HepG2 (cell line): ENCODE data around the gene PTGER3. TPM values are rescaled to one million over a fixed set of nuclear protein-coding genes. Genes with fewer than 3 reads are reported as not detected.

Experiments used
- ATAC-seq: fragments of 200-7000 bp; cut with Tn5 transposase; 3 replicates; pipeline ENCODE4 v1.9.1; 2020; ENCODE audit warnings: mild to moderate bottlenecking, moderate library complexity
- BruUV-seq: library from RNA; stranded (reverse); fragments of 400-500 nt; replicated peaks from 2 replicates; lab custom pipeline; 2021; lab: Mats Ljungman, UMichigan
- CTCF ChIA-PET: fragments of 300-600 bp; formaldehyde crosslinking; extraction: SDS; loops from one replicate; lab custom pipeline; 2021; ENCODE audit warnings: low total read pairs, inconsistent platforms, low intra/inter-chr PET ratio; lab: Yijun Ruan, JAX
- POLR2A ChIA-PET: fragments of 350-600 bp; sonication (Branson Sonifier 250); formaldehyde crosslinking; loops from one replicate; lab custom pipeline; 2020; ENCODE audit warnings: antibody characterized with exemption, inconsistent platforms; lab: Yijun Ruan, JAX
- DNase-seq: peaks from one replicate; pipeline ENCODE4 v3.0.0-alpha.2; 2015; ENCODE audit warnings: low spot score
- FAIRE-seq: peaks from 3 replicates; lab custom pipeline; 2011; peaks lifted over from hg19 to GRCh38; lab: Jason Lieb, UNC
- H2AFZ ChIP-seq: one replicate; pipeline ENCODE4 v1.6.1; 2011; ENCODE audit warnings: low read length, inconsistent platforms
- H3K27ac ChIP-seq: fragments of 300-600 bp; 3 replicates; pipeline ENCODE4 v1.8.0; 2011; ENCODE audit warnings: mixed run types, mild to moderate bottlenecking, mixed read lengths, low read length, inconsistent platforms; ENCODE audit not compliant: insufficient read depth; ENCODE audit errors: extremely low read length
- H3K27me3 ChIP-seq, 2 experiments: fragments of 200-600 bp in 1 of 2; 2 replicates in 1 of 2; 3 replicates in 1 of 2; pipeline versions ENCODE4 v1.6.0 to v1.8.0; 2011; ENCODE audit warnings: low read length in 2 of 2, mild to moderate bottlenecking in 2 of 2, moderate library complexity in 2 of 2, inconsistent platforms in 1 of 2; ENCODE audit not compliant: insufficient read depth in 2 of 2, control insufficient read depth in 1 of 2
- H3K36me3 ChIP-seq, 2 experiments: fragments of 200-600 bp in 1 of 2; replicated peaks in 1 of 2; 2 replicates in 1 of 2; 3 replicates in 1 of 2; pipeline versions ENCODE4 v1.5.1 to v1.8.0; 2011; ENCODE audit warnings: low read length in 2 of 2, inconsistent platforms in 1 of 2; ENCODE audit not compliant: insufficient read depth in 2 of 2, control insufficient read depth in 1 of 2
- H3K4me1 ChIP-seq: 2 replicates; pipeline ENCODE4 v1.5.1; 2012; ENCODE audit warnings: low read length, inconsistent platforms; ENCODE audit not compliant: insufficient read depth
- H3K4me2 ChIP-seq: 2 replicates; pipeline ENCODE4 v1.6.0; 2011; ENCODE audit warnings: low read depth, low read length, inconsistent platforms
- H3K4me3 ChIP-seq, 3 experiments: fragments of 200-600 bp in 1 of 3; sonication (generic), shearing (Covaris generic) in 1 of 3; replicated peaks in 1 of 3; 2 replicates each; pipeline ENCODE4 v1.5.1; 2011 to 2016; ENCODE audit warnings: low read length in 3 of 3, inconsistent platforms in 2 of 3, low read depth in 2 of 3, mild to moderate bottlenecking in 2 of 3, control low read depth in 1 of 3, mixed read lengths in 1 of 3; ENCODE audit not compliant: insufficient read depth in 1 of 3
- H3K79me2 ChIP-seq: one replicate; pipeline ENCODE4 v1.6.1; 2011; ENCODE audit warnings: low read length, inconsistent platforms; ENCODE audit not compliant: insufficient read depth
- H3K9ac ChIP-seq: 2 replicates; pipeline ENCODE4 v1.6.0; 2011; ENCODE audit warnings: mild to moderate bottlenecking, low read depth, low read length, inconsistent platforms; ENCODE audit not compliant: insufficient read depth
- H3K9me3 ChIP-seq: 2 replicates; pipeline ENCODE4 v1.5.1; 2012; ENCODE audit warnings: mild to moderate bottlenecking, low read length
- H4K20me1 ChIP-seq: 2 replicates; pipeline ENCODE4 v1.6.0; 2011; ENCODE audit warnings: inconsistent platforms, mild to moderate bottlenecking, low read length, moderate library complexity; ENCODE audit not compliant: insufficient read depth
- EED ChIP-seq: sonication (generic); formaldehyde crosslinking; IDR thresholded peaks from 2 replicates; pipeline ENCODE4 v1.5.0; 2020; ENCODE audit warnings: mild to moderate bottlenecking, missing genetic modification reagents
- FOXM1 ChIP-seq: sonication (generic); formaldehyde crosslinking; IDR thresholded peaks from 2 replicates; pipeline ENCODE4 v1.5.0; 2020; ENCODE audit warnings: missing genetic modification reagents
- GRHL1 ChIP-seq: sonication (generic); formaldehyde crosslinking; conservative IDR thresholded peaks from 2 replicates; pipeline ENCODE4 v1.8.0; 2022; ENCODE audit warnings: missing genetic modification reagents
- HOXA3 ChIP-seq: sonication (generic); formaldehyde crosslinking; IDR thresholded peaks from 2 replicates; pipeline ENCODE4 v1.5.0; 2020; ENCODE audit warnings: missing genetic modification reagents
- MYNN ChIP-seq: sonication (generic); formaldehyde crosslinking; IDR thresholded peaks from 2 replicates; pipeline ENCODE4 v1.4.0; 2020; ENCODE audit warnings: mild to moderate bottlenecking, low read depth, missing genetic modification reagents
- RAD51 ChIP-seq: fragments of 450-650 bp; IDR thresholded peaks from 2 replicates; pipeline ENCODE4 v1.6.1; 2016; ENCODE audit warnings: borderline replicate concordance
- RBFOX2 ChIP-seq: fragments of 200-400 bp; formaldehyde crosslinking; IDR thresholded peaks from 2 replicates; pipeline ENCODE4 v1.6.1; 2017; ENCODE audit warnings: low read depth, mild to moderate bottlenecking, low read length
- REPIN1 ChIP-seq: sonication (generic); formaldehyde crosslinking; IDR thresholded peaks from 2 replicates; pipeline ENCODE4 v1.8.0; 2022; ENCODE audit warnings: missing genetic modification reagents, low read depth, mild to moderate bottlenecking, borderline replicate concordance
- RORA ChIP-seq: sonication (generic); formaldehyde crosslinking; IDR thresholded peaks from 2 replicates; pipeline ENCODE4 v1.5.0; 2020; ENCODE audit warnings: mild to moderate bottlenecking, missing genetic modification reagents, moderate library complexity
- SRY ChIP-seq: sonication (generic); formaldehyde crosslinking; IDR thresholded peaks from 2 replicates; pipeline ENCODE4 v1.8.0; 2022; ENCODE audit warnings: mild to moderate bottlenecking, missing genetic modification reagents
- ZFP36L2 ChIP-seq: sonication (generic); formaldehyde crosslinking; IDR thresholded peaks from 2 replicates; pipeline ENCODE4 v1.4.0; 2020; ENCODE audit warnings: missing genetic modification reagents
- ZNF549 ChIP-seq: sonication (generic); formaldehyde crosslinking; IDR thresholded peaks from 2 replicates; pipeline ENCODE4 v1.5.0; 2020; ENCODE audit warnings: missing genetic modification reagents
- ZNF660 ChIP-seq: sonication (generic); formaldehyde crosslinking; IDR thresholded peaks from 2 replicates; pipeline ENCODE4 v1.5.1; 2020; ENCODE audit warnings: mild to moderate bottlenecking, low read depth, missing genetic modification reagents, borderline replicate concordance
- WGBS: methylation state at CpG from one replicate; pipeline ENCODE4 v1.1.6; 2017; ENCODE audit warnings: low lambda C conversion rate; 5-methylcytosine and 5-hydroxymethylcytosine counted together
- in situ Hi-C: cut with HindIII; loops from 2 replicates; pipeline ENCODE4 v1.10.0; 2017; ENCODE audit warnings: low pct_unique_long_range_greater_than_20kb; ENCODE audit not compliant: extremely low pct_ligation_motif_present
- intact Hi-C: fragments of 100-400 bp; cut with micrococcal nuclease; formaldehyde crosslinking; loops from one replicate; pipeline ENCODE4 v1.10.0; 2022; ENCODE audit not compliant: unreplicated experiment
- polyA plus RNA-seq, 8 experiments: library from polyadenylated mRNA; depleted of rRNA in 3 of 8; stranded (reverse) in 7 of 8; unstranded in 1 of 8; fragments of >200 nt; fragmentation: Illumina TruSeq in 4 of 8; extraction: Trizol in 4 of 8; gene quantifications; 2 replicates each; pipeline versions ENCODE4 v1.2.1 to v1.2.3, GENCODE V29; 2011 to 2016; ENCODE audit warnings: low read depth in 4 of 8, missing spikeins in 1 of 8, mixed read lengths in 1 of 8; ENCODE audit not compliant: insufficient read depth in 1 of 8
- total RNA-seq, 5 experiments: library from RNA; depleted of rRNA; stranded (reverse); fragments of >200 nt; fragmentation: Illumina TruSeq; extraction: Trizol; gene quantifications; 2 replicates each; pipeline ENCODE4 v1.2.3, GENCODE V29; 2016; ENCODE audit warnings: low read depth in 1 of 5
- TF ChIP-seq, protein P1 (sequence below): IDR thresholded peaks from 2 replicates; pipeline ENCODE4 v1.6.1; 2016; ENCODE audit warnings: missing compliant biosample characterization, missing genetic modification reagents, borderline replicate concordance

Gene PTGER3
- total and polyA plus RNA-seq, 2 of the 13 experiments (the other 11 are each of a cell fraction or from before 2014, with no cell fraction given) = 0.01 TPM; not detected in 1

DNA sequence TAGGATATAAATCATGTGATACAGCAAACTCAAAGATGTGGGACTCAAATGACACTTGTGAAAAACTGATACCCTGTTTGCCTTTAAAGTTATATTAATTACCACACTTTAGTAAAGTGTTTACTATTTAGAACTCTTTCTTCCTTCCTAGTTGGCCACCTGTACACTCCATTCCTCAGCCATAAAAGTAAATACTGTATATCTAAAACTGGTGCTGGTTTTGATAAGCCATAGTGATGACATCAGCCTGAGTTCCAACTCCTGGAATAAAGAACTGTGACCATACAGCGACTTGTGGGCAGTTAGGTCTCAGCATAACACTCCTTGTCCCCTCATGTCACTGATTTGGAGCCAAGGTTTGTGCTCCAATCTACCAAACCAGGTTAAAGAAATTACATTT lies 2.8 kb downstream of the PTGER3 start:
- Histone ChIP-seq H3K9me3 (no peaks in the 10 kb centered on the region), H2AFZ (no peak overlapping the region), H3K79me2 (no peaks in the 10 kb centered on the region), H3K27ac (no peak overlapping the region), H3K4me2 (no peak overlapping the region), H3K4me3 (no peak overlapping the region), H3K27me3 (peaks cover 11 to 25% of the 10 kb centered on the region in 2 experiments), H3K9ac (no peak overlapping the region), H3K36me3 (no peaks in the 10 kb centered on the region), H4K20me1 (no peaks in the 10 kb centered on the region), H3K4me1 (peaks cover 6% of the 10 kb centered on the region; the same call in 1 of the 2 replicates)
- FAIRE-seq = no peak
- in situ Hi-C loops (loop anchor here (5.0 kb wide), 2 partner anchors 358 to 518 kb away; no protein-coding TSS in a partner anchor), intact Hi-C loops (no loop called here)
- ATAC-seq = no peak
- TF ChIP-seq REPIN1 (CRISPR knock-in tag) (no peak), ZNF549 (CRISPR knock-in tag) (no peak), MYNN (CRISPR knock-in tag) (no peak), HOXA3 (CRISPR knock-in tag) (no peak), GRHL1 (CRISPR knock-in tag) (no peak), ZNF660 (CRISPR knock-in tag) (no peak), EED (CRISPR knock-in tag) (no peak), RORA (no peak), RBFOX2 (no peak), SRY (CRISPR knock-in tag) (no peak), FOXM1 (no peak), RAD51 (no peak), ZFP36L2 (CRISPR knock-in tag) (no peak)
- TF ChIP-seq, protein P1, sequence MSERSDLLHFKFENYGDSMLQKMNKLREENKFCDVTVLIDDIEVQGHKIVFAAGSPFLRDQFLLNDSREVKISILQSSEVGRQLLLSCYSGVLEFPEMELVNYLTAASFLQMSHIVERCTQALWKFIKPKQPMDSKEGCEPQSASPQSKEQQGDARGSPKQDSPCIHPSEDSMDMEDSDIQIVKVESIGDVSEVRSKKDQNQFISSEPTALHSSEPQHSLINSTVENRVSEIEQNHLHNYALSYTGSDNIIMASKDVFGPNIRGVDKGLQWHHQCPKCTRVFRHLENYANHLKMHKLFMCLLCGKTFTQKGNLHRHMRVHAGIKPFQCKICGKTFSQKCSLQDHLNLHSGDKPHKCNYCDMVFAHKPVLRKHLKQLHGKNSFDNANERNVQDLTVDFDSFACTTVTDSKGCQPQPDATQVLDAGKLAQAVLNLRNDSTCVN (CRISPR knock-in tag) = no peak
- BruUV-seq = no TSS peak
- POLR2A ChIA-PET = no interaction called here
- 0% methylated on average over 1 of the region's 1 CpG for WGBS
- CTCF ChIA-PET = no interaction called here
- no peak for DNase-seq
